Natural killer cell (primary cell): ENCODE measurements around the gene CAMK4. TPM values are rescaled to one million over a fixed set of nuclear protein-coding genes. Genes with fewer than 3 reads are reported as not detected.

Experiments used
- ATAC-seq, 3 donors: fragments of 150-1000 bp in 2 of 3; fragments of 200-7000 bp in 1 of 3; cut with Tn5 transposase; 1 replicate in 1 of 3; 2 replicates in 2 of 3; pipeline ENCODE4 v1.10.0; 2021; ENCODE audit warnings: mild to moderate bottlenecking in 2 of 3, moderate library complexity in 2 of 3
- DNase-seq, 2 donors: peaks; one replicate each; pipeline versions ENCODE4 v3.0.0 to v3.0.0-alpha.2; 2013 to 2021; ENCODE audit warnings: mixed read lengths in 1 of 2
- H3K27ac ChIP-seq: one replicate; pipeline ENCODE4 v1.5.1; 2013; ENCODE audit warnings: mild to moderate bottlenecking, low read length
- H3K27me3 ChIP-seq: one replicate; pipeline ENCODE4 v1.6.1; 2013; ENCODE audit warnings: low read length; ENCODE audit not compliant: control insufficient read depth, insufficient read depth
- H3K36me3 ChIP-seq: one replicate; pipeline ENCODE4 v1.6.1; 2013; ENCODE audit warnings: low read length; ENCODE audit not compliant: control insufficient read depth, insufficient read depth
- H3K4me1 ChIP-seq: one replicate; pipeline ENCODE4 v1.6.1; 2013; ENCODE audit warnings: low read length; ENCODE audit not compliant: control insufficient read depth, insufficient read depth
- H3K4me3 ChIP-seq: one replicate; pipeline ENCODE4 v1.5.1; 2013; ENCODE audit warnings: low read length
- H3K9me3 ChIP-seq: one replicate; pipeline ENCODE4 v1.6.1; 2013; ENCODE audit warnings: low read length; ENCODE audit not compliant: control insufficient read depth, insufficient read depth
- H3K27ac Mint-ChIP-seq, 2 donors: one replicate each; pipeline ENCODE4 v1.8.0; 2022; ENCODE audit warnings: mild to moderate bottlenecking in 2 of 2, mixed read lengths in 2 of 2, moderate library complexity in 1 of 2
- H3K27me3 Mint-ChIP-seq, 2 donors: one replicate each; pipeline ENCODE4 v1.8.0; 2022; ENCODE audit warnings: low read depth in 2 of 2, mixed read lengths in 2 of 2
- H3K36me3 Mint-ChIP-seq: one replicate; pipeline ENCODE4 v1.8.0; 2022; ENCODE audit warnings: mixed read lengths
- H3K4me1 Mint-ChIP-seq, 2 donors: one replicate each; pipeline ENCODE4 v1.8.0; 2022; ENCODE audit warnings: mixed read lengths in 2 of 2
- H3K4me3 Mint-ChIP-seq: one replicate; pipeline ENCODE4 v1.8.0; 2022; ENCODE audit warnings: mild to moderate bottlenecking, moderate library complexity, mixed read lengths
- H3K9me3 Mint-ChIP-seq, 2 donors: one replicate each; pipeline ENCODE4 v1.8.0; 2022; ENCODE audit warnings: mixed read lengths in 2 of 2
- WGBS: methylation state at CpG from one replicate; pipeline ENCODE4 v1.1.7; 2013; ENCODE audit warnings: missing lambda C conversion rate; ENCODE audit not compliant: insufficient coverage; 5-methylcytosine and 5-hydroxymethylcytosine counted together
- intact Hi-C: fragments of 100-400 bp; cut with micrococcal nuclease; formaldehyde crosslinking; loops from one replicate; pipeline ENCODE4 v1.14.2; 2022
- total RNA-seq, 4 donors: library from RNA; stranded (reverse); fragments of 120-200 nt in 1 of 4; gene quantifications; one replicate each; pipeline versions ENCODE4 v1.2.3 to v1.2.4, GENCODE V29; 2013 to 2022
- TF ChIP-seq, protein P1 (sequence below): fragments of 200-600 bp; IDR thresholded peaks from one replicate; pipeline ENCODE4 v1.8.0; 2022; ENCODE audit warnings: antibody characterized with exemption

The CAMK4 gene
- total RNA-seq, 3 donors from 2014 or later (not counting 1 experiment from before 2014, with no cell fraction given): 0.80 to 7.9 (median 7.2) TPM

DNA sequence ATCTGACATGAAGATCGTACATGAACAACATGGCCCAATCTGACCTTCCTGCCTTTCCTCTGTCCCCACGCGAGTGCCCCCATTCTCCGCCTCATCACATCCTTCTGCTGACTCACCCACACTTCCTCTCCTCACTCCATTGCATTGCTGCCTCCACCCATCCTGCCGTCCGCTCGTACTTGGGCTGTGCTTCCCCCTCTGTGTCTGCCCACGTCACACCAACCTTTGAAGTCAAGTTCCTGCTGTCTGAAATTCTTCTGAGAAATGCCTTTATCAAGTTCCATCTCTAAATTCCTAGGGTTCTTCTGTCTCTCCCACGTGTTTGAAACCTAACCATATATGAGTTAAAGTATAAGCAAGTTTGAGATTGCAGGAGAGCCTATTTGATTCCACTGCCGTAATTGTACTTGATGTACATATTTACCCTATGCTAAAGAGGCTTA lies 306.1 kb downstream of the CAMK4 start:
- Mint-ChIP-seq H3K27ac (peak overlapping the region; percentile 84 to 91), H3K4me3 (peak overlapping the region; percentile 71), H3K36me3 (no peaks in the 10 kb centered on the region), H3K4me1 (peaks cover 14 to 15% of the 10 kb centered on the region in 2 donors), H3K27me3 (peaks cover 0 to 3% of the 10 kb centered on the region in 2 donors), H3K9me3 (peaks cover 0 to 3% of the 10 kb centered on the region in 2 donors)
- TF ChIP-seq, protein P1, sequence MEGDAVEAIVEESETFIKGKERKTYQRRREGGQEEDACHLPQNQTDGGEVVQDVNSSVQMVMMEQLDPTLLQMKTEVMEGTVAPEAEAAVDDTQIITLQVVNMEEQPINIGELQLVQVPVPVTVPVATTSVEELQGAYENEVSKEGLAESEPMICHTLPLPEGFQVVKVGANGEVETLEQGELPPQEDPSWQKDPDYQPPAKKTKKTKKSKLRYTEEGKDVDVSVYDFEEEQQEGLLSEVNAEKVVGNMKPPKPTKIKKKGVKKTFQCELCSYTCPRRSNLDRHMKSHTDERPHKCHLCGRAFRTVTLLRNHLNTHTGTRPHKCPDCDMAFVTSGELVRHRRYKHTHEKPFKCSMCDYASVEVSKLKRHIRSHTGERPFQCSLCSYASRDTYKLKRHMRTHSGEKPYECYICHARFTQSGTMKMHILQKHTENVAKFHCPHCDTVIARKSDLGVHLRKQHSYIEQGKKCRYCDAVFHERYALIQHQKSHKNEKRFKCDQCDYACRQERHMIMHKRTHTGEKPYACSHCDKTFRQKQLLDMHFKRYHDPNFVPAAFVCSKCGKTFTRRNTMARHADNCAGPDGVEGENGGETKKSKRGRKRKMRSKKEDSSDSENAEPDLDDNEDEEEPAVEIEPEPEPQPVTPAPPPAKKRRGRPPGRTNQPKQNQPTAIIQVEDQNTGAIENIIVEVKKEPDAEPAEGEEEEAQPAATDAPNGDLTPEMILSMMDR: no peak
- 7% methylated on average over 9 of the region's 10 CpGs for WGBS
- DNase-seq (peak; percentile 70 to 94), ATAC-seq (peak; percentile 99 to 100 (median 100))
- Histone ChIP-seq H3K27ac (peak overlapping the region; percentile 72), H3K4me3 (peak overlapping the region; percentile 1), H3K9me3 (no peaks in the 10 kb centered on the region), H3K4me1 (peaks cover 10% of the 10 kb centered on the region), H3K27me3 (no peaks in the 10 kb centered on the region), H3K36me3 (no peaks in the 10 kb centered on the region)
- intact Hi-C loops: loop anchor here (1.0 to 10.0 kb wide), 2 partner anchors 18 to 54 kb away; partner anchors contain the start of gene STARD4

DNA sequence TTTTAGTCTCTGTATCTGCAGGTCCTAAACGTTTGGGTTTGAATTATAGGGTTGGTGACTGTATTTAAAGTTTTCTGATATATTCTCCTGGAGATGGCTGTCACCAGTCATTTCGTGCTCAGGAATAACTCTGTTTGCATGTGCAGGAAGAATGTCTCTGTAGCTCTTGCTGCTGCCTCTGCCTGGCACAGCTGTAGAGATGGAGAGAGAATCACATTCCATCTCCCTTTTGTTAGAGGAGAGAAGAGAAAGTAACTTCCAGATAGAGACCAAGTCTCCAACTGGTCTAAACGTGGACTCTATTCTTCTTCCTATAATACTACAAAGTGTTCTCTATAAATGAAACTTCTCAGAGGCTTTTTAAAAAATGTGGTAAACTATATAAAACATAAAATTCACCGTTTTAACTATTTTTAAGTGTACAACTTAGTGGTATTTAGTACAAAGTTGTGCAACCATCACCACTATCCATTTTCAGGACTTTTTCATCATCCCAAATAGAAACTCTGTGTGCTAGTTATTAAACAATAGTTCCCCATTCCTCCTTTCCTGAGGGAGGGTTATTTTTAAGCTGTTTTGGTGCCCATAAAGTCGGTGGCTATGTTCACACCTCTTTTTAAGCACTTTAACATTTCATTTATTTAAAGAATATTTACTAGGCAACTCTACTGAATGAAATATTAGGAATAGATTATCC lies 308.9 kb downstream of the CAMK4 start:
- H3K4me3 Mint-ChIP-seq: peak overlapping the region; percentile 37
- H3K27ac ChIP-seq: no peak overlapping the region
- peak overlapping the region; percentile 84 to 91 for H3K27ac Mint-ChIP-seq

DNA sequence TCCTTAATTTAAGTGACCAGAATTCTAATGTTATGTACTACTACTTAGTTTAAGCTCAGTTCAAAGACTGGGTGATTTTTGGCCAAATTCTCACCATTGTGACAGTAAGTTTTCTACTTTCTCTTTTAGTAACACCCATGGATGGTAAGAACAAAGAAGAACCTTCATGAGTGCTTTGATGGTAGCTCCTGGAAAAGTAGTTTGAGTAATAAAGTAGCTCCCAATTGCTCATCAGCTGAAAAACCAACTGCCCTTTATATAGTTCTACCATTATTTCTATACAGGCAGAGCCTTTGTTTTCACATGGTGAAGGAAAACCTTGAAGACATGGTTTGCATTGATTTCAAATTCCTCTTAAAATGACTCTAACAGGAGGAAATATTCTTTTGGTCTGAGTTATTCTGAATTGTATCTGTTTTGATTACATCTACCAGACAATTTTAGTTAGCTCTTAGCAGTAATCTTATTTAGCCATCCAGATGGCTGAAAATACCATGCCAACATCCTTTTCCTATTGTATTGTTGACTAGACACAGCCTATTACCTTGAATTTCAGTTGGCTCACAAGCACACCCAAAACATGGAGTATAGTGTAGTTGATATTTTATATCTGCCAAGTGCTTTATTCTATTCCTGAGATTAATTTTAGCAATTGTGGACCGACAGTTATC lies 311.8 kb downstream of the CAMK4 start:
- Histone ChIP-seq H3K4me3 (no peak overlapping the region), H3K27ac (no peak overlapping the region), H3K27me3 (peaks cover 5% of the 10 kb centered on the region), H3K9me3 (no peaks in the 10 kb centered on the region), H3K4me1 (no peaks in the 10 kb centered on the region), H3K36me3 (no peaks in the 10 kb centered on the region)
- WGBS: 63% methylated on average over 1 of the region's 1 CpG
- H3K9me3 Mint-ChIP-seq: no peaks in the 10 kb centered on the region
- ATAC-seq (no peak), DNase-seq (no peak)
- no peak overlapping the region for H3K4me3 Mint-ChIP-seq
- peaks cover 0 to 5% of the 10 kb centered on the region in 2 donors for H3K4me1 Mint-ChIP-seq
- TF ChIP-seq, protein P1: no peak
- intact Hi-C loops: loop anchor here (10.0 kb wide), 1 partner anchor 49 kb away; no protein-coding TSS in a partner anchor
- H3K36me3 Mint-ChIP-seq: no peaks in the 10 kb centered on the region
- H3K27ac Mint-ChIP-seq: no peak overlapping the region
- H3K27me3 Mint-ChIP-seq: peaks cover 16 to 24% of the 10 kb centered on the region in 2 donors

More for the DNA sequence above, 308.9 kb downstream of the CAMK4 start:
- Histone ChIP-seq H3K27me3 (no peaks in the 10 kb centered on the region), H3K4me3 (no peak overlapping the region), H3K4me1 (peaks cover 10% of the 10 kb centered on the region), H3K9me3 (no peaks in the 10 kb centered on the region), H3K36me3 (no peaks in the 10 kb centered on the region)
- Mint-ChIP-seq H3K9me3 (peaks cover 0 to 3% of the 10 kb centered on the region in 2 donors), H3K27me3 (peaks cover 2 to 3% of the 10 kb centered on the region in 2 donors), H3K36me3 (no peaks in the 10 kb centered on the region), H3K4me1 (peaks cover 14 to 15% of the 10 kb centered on the region in 2 donors)
- DNase-seq (no peak), ATAC-seq (no peak)
- TF ChIP-seq, protein P1: no peak
- 88% methylated on average over 2 of the region's 5 CpGs for WGBS
- intact Hi-C loops: loop anchor here (10.0 kb wide), 1 partner anchor 52 kb away; no protein-coding TSS in a partner anchor
